Measurements from ENCODE around the gene LSP1.

- TF ChIP-seq, protein P1, sequence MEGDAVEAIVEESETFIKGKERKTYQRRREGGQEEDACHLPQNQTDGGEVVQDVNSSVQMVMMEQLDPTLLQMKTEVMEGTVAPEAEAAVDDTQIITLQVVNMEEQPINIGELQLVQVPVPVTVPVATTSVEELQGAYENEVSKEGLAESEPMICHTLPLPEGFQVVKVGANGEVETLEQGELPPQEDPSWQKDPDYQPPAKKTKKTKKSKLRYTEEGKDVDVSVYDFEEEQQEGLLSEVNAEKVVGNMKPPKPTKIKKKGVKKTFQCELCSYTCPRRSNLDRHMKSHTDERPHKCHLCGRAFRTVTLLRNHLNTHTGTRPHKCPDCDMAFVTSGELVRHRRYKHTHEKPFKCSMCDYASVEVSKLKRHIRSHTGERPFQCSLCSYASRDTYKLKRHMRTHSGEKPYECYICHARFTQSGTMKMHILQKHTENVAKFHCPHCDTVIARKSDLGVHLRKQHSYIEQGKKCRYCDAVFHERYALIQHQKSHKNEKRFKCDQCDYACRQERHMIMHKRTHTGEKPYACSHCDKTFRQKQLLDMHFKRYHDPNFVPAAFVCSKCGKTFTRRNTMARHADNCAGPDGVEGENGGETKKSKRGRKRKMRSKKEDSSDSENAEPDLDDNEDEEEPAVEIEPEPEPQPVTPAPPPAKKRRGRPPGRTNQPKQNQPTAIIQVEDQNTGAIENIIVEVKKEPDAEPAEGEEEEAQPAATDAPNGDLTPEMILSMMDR (IDR thresholded peaks at IDR 0.05) = no peak
- TF ChIP-seq POLR2A (IDR thresholded peaks at IDR 0.05) = no peak
Observed at GRCh38 chr11:1827095-1827813, 25.6 kb upstream of the LSP1 start.

All from adrenal gland (tissue), 5 donors.